IMR-90 (cell line): Measurements from ENCODE around the gene PAPLN.

ENCODE experiments used
- CEBPB ChIP-seq: IDR thresholded peaks from 2 replicates; pipeline ENCODE4 v1.6.1; 2012; ENCODE audit warnings: low read depth, low read length, improper control_type of control experiment
- CHD1 ChIP-seq: IDR thresholded peaks from 2 replicates; pipeline ENCODE4 v1.6.1; 2012; ENCODE audit warnings: low read depth, low read length, improper control_type of control experiment
- CTCF ChIP-seq: conservative IDR thresholded peaks from 2 replicates; pipeline ENCODE4 v1.5.1; 2012; ENCODE audit warnings: mild to moderate bottlenecking, low read depth, low read length, improper control_type of control experiment
- FOS ChIP-seq: fragments of 150-350 bp; IDR thresholded peaks from 2 replicates; pipeline ENCODE4 v1.6.1; 2016; ENCODE audit warnings: low read depth, low read length
- MAZ ChIP-seq: IDR thresholded peaks from 2 replicates; pipeline ENCODE4 v1.6.1; 2012; ENCODE audit warnings: low read depth, mild to moderate bottlenecking, low read length, improper control_type of control experiment, moderate library complexity, borderline replicate concordance
- MXI1 ChIP-seq: IDR thresholded peaks from 2 replicates; pipeline ENCODE4 v1.6.1; 2012; ENCODE audit warnings: low read depth, mild to moderate bottlenecking, low read length, moderate library complexity, borderline replicate concordance
- POLR2A ChIP-seq: IDR thresholded peaks from 2 replicates; pipeline ENCODE4 v1.6.1; 2012; ENCODE audit warnings: mild to moderate bottlenecking, low read depth, low read length
- RAD21 ChIP-seq: IDR thresholded peaks from 2 replicates; pipeline ENCODE4 v1.6.1; 2012; ENCODE audit warnings: low read length, improper control_type of control experiment
- RCOR1 ChIP-seq: IDR thresholded peaks from 2 replicates; pipeline ENCODE4 v1.6.1; 2012; ENCODE audit warnings: mild to moderate bottlenecking, low read length, improper control_type of control experiment; ENCODE audit not compliant: insufficient replicate concordance
- RFX5 ChIP-seq: IDR thresholded peaks from 2 replicates; pipeline ENCODE4 v1.8.0; 2012; ENCODE audit warnings: low read depth, mild to moderate bottlenecking, low read length, moderate library complexity
- SMC3 ChIP-seq: fragments of 150-350 bp; IDR thresholded peaks from 2 replicates; pipeline ENCODE4 v1.6.1; 2016; ENCODE audit warnings: low read depth, mild to moderate bottlenecking, antibody characterized with exemption, low read length, moderate library complexity
- TF ChIP-seq, protein P1 (sequence below): fragments of 150-350 bp; IDR thresholded peaks from 2 replicates; pipeline ENCODE4 v1.6.1; 2016; ENCODE audit warnings: low read depth, mild to moderate bottlenecking, low read length, moderate library complexity, borderline replicate concordance
- TF ChIP-seq, protein P2 (sequence below): fragments of 150-350 bp; IDR thresholded peaks from 2 replicates; pipeline ENCODE4 v1.6.1; 2017; ENCODE audit warnings: mild to moderate bottlenecking, antibody characterized with exemption, low read length, low read depth

DNA sequence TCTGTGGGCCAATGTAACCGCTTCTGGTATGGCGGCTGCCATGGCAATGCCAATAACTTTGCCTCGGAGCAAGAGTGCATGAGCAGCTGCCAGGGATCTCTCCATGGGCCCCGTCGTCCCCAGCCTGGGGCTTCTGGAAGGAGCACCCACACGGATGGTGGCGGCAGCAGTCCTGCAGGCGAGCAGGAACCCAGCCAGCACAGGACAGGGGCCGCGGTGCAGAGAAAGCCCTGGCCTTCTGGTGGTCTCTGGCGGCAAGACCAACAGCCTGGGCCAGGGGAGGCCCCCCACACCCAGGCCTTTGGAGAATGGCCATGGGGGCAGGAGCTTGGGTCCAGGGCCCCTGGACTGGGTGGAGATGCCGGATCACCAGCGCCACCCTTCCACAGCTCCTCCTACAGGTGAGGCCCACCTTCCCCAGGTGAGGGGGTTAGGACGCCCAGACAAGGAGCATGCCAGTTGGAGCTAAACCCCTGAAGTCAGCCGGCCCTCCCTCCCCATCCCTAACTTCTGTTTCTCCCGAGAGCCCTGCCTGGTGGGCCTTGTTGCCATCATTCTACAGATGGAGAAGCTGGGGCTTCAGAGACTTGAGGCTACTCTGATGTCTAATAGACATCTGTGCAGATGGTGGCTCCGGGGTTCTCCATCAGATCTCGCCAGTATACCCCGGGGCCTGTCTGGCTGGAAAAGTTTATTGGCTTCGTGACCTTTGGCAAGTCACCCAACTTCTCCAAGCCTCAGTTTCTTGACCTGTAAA lies 25.3 kb downstream of the PAPLN start:
- TF ChIP-seq SMC3 = no peak
- TF ChIP-seq CTCF = no peak
- no peak for TF ChIP-seq MXI1
- TF ChIP-seq MAZ = no peak
- TF ChIP-seq RCOR1 = no peak
- TF ChIP-seq, protein P1, sequence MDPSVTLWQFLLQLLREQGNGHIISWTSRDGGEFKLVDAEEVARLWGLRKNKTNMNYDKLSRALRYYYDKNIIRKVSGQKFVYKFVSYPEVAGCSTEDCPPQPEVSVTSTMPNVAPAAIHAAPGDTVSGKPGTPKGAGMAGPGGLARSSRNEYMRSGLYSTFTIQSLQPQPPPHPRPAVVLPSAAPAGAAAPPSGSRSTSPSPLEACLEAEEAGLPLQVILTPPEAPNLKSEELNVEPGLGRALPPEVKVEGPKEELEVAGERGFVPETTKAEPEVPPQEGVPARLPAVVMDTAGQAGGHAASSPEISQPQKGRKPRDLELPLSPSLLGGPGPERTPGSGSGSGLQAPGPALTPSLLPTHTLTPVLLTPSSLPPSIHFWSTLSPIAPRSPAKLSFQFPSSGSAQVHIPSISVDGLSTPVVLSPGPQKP = no peak
- no peak for TF ChIP-seq CHD1
- no peak for TF ChIP-seq POLR2A
- no peak for TF ChIP-seq CEBPB
- no peak for TF ChIP-seq FOS
- TF ChIP-seq, protein P2, sequence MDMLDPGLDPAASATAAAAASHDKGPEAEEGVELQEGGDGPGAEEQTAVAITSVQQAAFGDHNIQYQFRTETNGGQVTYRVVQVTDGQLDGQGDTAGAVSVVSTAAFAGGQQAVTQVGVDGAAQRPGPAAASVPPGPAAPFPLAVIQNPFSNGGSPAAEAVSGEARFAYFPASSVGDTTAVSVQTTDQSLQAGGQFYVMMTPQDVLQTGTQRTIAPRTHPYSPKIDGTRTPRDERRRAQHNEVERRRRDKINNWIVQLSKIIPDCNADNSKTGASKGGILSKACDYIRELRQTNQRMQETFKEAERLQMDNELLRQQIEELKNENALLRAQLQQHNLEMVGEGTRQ = no peak
- TF ChIP-seq RAD21 = no peak
- no peak for TF ChIP-seq RFX5
